GM21515 (cell line): Measurements from ENCODE around the gene FBXO21.
"Not testable (repeated sequence)": the region's sequence is repeated elsewhere in the genome, so short reads cannot be mapped to it uniquely, and the experiment has no call there.

Experiments
- ATAC-seq: cut with Tn5 transposase; IDR thresholded peaks from one replicate; pipeline ENCODE4 v1.9.1; 2021; ENCODE audit not compliant: unreplicated experiment

The FBXO21 gene, protein sequence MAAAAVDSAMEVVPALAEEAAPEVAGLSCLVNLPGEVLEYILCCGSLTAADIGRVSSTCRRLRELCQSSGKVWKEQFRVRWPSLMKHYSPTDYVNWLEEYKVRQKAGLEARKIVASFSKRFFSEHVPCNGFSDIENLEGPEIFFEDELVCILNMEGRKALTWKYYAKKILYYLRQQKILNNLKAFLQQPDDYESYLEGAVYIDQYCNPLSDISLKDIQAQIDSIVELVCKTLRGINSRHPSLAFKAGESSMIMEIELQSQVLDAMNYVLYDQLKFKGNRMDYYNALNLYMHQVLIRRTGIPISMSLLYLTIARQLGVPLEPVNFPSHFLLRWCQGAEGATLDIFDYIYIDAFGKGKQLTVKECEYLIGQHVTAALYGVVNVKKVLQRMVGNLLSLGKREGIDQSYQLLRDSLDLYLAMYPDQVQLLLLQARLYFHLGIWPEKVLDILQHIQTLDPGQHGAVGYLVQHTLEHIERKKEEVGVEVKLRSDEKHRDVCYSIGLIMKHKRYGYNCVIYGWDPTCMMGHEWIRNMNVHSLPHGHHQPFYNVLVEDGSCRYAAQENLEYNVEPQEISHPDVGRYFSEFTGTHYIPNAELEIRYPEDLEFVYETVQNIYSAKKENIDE

DNA sequence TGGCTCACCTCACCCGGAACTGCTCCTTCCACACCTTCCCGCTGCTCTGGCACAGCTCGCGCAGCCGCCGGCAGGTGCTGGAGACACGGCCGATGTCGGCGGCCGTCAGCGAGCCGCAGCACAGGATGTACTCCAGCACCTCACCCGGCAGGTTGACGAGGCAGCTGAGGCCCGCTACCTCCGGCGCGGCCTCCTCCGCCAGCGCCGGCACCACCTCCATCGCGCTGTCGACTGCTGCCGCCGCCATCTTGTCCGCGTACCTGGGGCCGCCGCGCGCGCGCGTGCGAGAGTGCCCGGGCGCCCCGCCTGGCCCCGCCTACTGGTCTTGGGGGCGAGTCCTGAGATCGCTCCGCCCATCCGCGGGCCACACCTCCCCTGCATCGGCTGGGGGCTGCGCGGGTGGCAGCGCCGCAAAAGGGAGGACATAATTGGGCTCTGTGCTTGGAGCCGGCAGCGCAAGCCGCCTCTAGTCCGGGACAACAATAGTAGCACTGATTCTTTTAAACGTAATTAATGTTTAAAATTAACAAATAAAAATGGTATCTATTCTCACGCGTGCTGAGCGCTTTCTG lies at the start of gene FBXO21:
FBXO21 (minus strand) TSS at position 261 of the 572 bp plus-strand sequence; CDS start at position 247, 14 bp downstream.
- ATAC-seq: peak; percentile 90

DNA sequence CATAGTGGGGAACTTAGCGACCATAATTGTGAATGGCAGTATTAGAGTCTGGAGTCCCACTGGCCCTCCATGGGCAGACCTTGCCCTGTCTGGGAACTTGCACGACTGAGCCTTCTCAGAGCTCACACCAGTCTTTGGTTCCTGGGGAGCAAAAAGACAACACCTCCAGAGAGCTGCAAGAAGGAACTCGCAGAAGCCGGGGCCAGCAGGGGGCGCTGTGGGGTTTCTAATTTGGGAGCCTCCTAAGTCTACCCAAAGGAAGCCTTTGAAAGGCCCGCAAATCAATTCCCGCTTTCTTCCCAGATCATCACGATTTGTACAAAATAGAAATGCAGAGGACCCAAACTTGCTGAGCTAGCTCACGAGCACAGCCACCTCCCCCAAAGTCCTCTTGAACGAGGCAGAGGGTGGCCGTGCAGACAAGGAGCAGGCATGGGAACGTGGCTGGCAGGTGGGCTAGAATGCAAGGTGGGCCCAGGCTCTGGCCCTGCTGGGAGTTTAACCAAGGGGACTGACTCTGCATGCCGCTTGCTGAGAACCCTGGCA lies 46.3 kb upstream of the FBXO21 start:
- ATAC-seq: no peak

GRCh38 chr12:117235261-117235660 lies 45.0 kb upstream of the FBXO21 start:
- no peak for ATAC-seq

- no peak for ATAC-seq
Observed at GRCh38 chr12:117234441-117234840, 44.2 kb upstream of the FBXO21 start.

- ATAC-seq: no peak
Observed at GRCh38 chr12:117231750-117232149, 41.5 kb upstream of the FBXO21 start.

DNA sequence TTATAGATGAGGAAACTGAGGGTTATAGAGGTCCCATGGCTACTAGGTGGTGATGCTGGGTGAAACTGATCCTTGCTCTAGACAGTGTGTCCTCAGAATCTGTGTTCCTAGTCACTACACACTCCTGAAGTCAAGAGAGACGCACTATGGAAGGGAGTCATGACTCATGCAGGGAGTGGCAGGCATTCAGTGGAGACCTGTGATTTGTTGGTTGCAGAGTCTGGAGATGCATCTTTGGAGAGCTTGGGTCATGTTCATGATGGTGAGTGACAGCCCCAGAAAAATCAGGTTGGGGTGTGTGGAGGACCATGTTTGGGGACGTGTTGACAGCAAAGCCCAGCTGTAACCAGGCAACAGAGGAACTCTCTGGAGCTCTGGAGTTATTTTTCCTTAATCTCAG lies 38.0 kb upstream of the FBXO21 start:
- ATAC-seq: no peak

DNA sequence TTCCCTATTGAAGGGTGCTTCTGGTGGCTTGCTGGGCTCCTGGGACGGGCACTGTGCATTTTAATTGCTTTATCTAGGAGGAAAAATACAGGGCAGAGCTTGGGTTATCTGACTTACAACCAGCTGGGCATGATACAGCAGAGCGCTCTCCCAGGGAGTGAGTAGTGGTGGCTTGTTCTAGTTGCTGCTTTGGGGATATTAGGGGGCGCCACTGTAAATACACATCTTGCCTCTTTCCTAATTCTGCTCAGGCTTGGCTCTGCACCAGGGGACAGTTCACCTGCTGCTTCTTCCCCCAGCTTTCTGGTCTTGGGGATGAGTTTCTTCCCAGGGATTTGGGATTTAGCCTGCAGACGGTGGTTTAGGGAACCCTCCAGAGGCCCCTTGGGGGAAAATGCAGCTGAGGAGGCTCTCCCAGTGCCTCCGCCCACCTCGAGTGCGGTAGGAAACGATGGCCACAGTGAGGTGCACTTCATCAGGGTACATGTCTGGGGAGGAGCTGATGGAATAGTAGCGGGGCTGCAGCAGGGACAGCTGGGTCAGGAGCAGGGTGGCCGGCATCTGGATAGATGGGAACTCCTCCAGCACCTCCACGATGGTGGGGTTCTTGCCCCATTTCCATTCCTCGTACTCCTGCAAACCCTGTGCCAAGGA lies 36.9 kb upstream of the FBXO21 start:
- ATAC-seq: no peak

GRCh38 chr12:117226505-117226904 lies 36.2 kb upstream of the FBXO21 start:
- ATAC-seq: no peak

DNA sequence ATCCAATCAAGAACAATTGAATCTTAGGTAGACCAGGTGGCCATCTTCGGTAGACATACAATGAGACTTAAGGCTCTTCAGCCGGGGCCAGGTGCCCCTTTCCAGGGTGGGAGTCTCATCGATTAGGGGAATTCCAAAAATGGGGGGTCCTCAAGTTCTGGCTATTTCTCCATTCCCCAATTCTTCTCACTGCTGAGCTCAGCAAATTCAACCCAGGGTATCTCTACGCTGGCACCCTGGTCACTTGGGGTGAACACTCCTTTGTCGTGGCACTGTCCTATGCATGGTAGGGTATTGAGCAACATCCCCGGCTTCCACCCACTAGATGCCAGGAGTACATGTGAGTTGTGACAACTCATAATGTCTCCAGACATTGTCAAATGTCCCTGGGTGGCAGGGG lies 34.9 kb upstream of the FBXO21 start:
- ATAC-seq: no peak

GRCh38 chr12:117220947-117221346 lies 30.7 kb upstream of the FBXO21 start:
- ATAC-seq: not testable (repeated sequence)

DNA sequence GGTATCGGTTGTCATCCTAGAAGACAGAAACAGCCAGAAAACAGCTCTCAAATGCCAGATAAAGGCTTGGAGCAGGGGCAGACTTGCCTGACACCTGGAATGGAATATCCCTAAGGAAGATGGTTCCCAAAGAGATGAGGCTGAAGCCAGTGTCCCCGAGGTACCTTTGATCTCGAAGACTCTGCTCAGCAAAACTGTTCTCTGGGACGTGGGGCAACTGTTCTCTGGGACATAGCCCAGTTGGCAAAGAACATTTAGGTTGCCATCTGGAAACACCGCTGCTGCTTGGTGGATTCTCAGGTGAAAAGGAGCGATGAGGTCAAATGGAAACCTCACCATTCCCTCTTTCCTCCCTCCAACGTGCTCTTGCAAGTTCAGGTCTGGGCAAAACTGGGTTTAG lies 27.9 kb upstream of the FBXO21 start:
- no peak for ATAC-seq

GRCh38 chr12:117216686-117217085 lies 26.4 kb upstream of the FBXO21 start:
- ATAC-seq: no peak

- ATAC-seq: no peak
Observed at GRCh38 chr12:117214797-117215196, 24.5 kb upstream of the FBXO21 start.

GRCh38 chr12:117213295-117213808 lies 23.1 kb upstream of the FBXO21 start:
- ATAC-seq: no peak

GRCh38 chr12:117212563-117213190 lies 22.4 kb upstream of the FBXO21 start:
- no peak for ATAC-seq

- no peak for ATAC-seq
Observed at GRCh38 chr12:117210266-117210918, 20.1 kb upstream of the FBXO21 start.

DNA sequence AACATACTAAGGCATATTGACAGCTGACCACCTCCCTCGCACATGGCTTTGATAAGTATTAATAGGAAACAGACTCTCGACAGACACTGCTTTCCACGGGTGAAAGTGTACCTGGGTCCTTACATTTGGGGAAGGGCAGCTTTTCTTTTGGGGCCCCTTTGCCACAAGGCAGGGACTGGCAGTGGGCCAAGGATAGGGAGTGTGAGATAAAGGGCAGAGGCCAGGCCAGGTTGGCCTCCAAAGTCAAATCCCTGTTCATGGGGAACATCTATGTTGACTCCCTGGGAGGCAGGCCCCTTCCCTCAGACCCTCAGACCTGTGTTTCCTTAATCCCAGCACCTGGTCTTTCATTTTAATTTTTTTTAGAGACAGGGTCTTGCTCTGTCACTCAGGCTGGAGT lies 19.4 kb upstream of the FBXO21 start:
- ATAC-seq: no peak

DNA sequence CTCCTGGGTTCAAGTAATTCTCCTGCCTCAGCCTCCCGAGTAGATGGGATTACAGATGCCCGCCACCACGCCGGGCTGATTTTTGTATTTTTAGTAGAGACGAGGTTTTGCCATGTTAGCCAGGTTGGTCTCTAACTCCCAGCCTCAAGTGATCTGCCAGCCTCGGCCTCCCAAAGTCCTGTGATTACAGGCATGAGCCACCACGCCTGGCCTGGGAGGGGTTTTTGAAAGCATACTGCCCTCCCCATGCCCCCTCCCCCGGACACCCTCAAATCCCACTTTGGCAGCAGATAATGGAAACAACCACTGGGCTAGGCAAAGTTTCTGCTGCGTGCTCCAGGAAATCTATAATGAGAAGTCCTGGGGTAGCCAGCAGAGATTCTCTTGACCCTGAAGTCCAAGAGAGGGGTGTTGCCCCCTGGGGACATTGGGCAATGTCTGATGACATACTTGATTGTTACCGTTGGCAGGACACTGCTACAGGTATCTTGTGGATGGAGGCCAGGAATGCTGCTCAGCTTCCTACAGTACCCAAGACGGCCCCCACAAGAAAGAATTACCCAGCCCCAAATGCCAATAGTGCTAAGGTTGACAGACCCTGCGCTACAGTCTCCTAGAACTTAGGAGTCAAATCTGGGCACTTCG lies 18.7 kb upstream of the FBXO21 start:
- ATAC-seq: no peak

DNA sequence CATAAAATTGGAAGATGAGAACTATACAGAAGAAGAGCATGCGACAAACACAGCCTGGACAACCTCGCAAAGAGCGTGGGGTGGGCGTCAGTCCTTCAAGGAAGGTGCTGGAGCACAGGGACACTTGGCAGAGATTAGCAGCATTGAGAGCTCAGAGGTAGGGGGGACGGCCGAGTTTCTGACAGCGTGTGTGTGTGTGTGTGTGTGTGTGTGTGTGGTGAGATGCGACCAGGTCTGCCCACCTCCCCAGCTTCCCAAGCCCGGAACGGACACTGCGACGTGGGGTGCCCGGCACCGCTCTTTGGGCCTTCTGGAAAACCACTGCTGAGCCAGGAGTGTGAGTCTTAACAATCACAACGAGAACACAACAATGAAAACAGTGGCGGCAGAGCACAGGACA lies 17.9 kb upstream of the FBXO21 start:
- ATAC-seq: no peak

GRCh38 chr12:117207675-117208074 lies 17.4 kb upstream of the FBXO21 start:
- no peak for ATAC-seq
